HG02571 (cell line): ENCODE measurements around the gene TMEM238L.
"Not testable (repeated sequence)": the region's sequence is repeated elsewhere in the genome, so short reads cannot be mapped to it uniquely, and the experiment has no call there.

Source experiments
- ATAC-seq: cut with Tn5 transposase; IDR thresholded peaks from one replicate; pipeline ENCODE4 v1.9.1; 2021; ENCODE audit warnings: mild to moderate bottlenecking, moderate library complexity; ENCODE audit not compliant: unreplicated experiment

Gene TMEM238L

GRCh38 chr17:10803830-10804475, at the start of gene TMEM238L:
TSS of gene TMEM238L (minus strand) at chr17:10804099. CDS start at chr17:10803963, 136 bp downstream.
- no peak for ATAC-seq

GRCh38 chr17:10846636-10847035, 42.7 kb upstream of the TMEM238L start:
- not testable (repeated sequence) for ATAC-seq

- no peak for ATAC-seq
Observed at GRCh38 chr17:10845388-10845751, 41.5 kb upstream of the TMEM238L start.

GRCh38 chr17:10844621-10845387, 40.9 kb upstream of the TMEM238L start:
- peak; percentile 77 for ATAC-seq

- no peak for ATAC-seq
Observed at GRCh38 chr17:10843811-10844210, 39.9 kb upstream of the TMEM238L start.

- ATAC-seq: no peak
Observed at GRCh38 chr17:10842658-10843057, 38.8 kb upstream of the TMEM238L start.

GRCh38 chr17:10838682-10839081, 34.8 kb upstream of the TMEM238L start:
- ATAC-seq: no peak

- ATAC-seq: no peak
Observed at GRCh38 chr17:10837921-10838320, 34.0 kb upstream of the TMEM238L start, which contains the start of gene PIRT. TSS of gene PIRT (minus strand) at chr17:10838087. CDS start at chr17:10825645, 12,442 bp downstream.

GRCh38 chr17:10836966-10837590, 33.2 kb upstream of the TMEM238L start:
- no peak for ATAC-seq

- ATAC-seq: no peak
Observed at GRCh38 chr17:10836145-10836544, 32.2 kb upstream of the TMEM238L start.

- ATAC-seq: no peak
Observed at GRCh38 chr17:10831696-10832095, 27.8 kb upstream of the TMEM238L start.

- ATAC-seq: no peak
Observed at GRCh38 chr17:10827898-10828552, 24.1 kb upstream of the TMEM238L start.

GRCh38 chr17:10824874-10825273, 21.0 kb upstream of the TMEM238L start:
- no peak for ATAC-seq

GRCh38 chr17:10821770-10822169, 17.9 kb upstream of the TMEM238L start:
- no peak for ATAC-seq

GRCh38 chr17:10821054-10821453, 17.2 kb upstream of the TMEM238L start:
- no peak for ATAC-seq

GRCh38 chr17:10815319-10815718, 11.4 kb upstream of the TMEM238L start:
- ATAC-seq: no peak

- no peak for ATAC-seq
Observed at GRCh38 chr17:10814075-10814474, 10.2 kb upstream of the TMEM238L start.

- ATAC-seq: no peak
Observed at GRCh38 chr17:10812674-10813073, 8.8 kb upstream of the TMEM238L start.

GRCh38 chr17:10809605-10810004, 5.7 kb upstream of the TMEM238L start:
- ATAC-seq: no peak

GRCh38 chr17:10807704-10808128, 3.8 kb upstream of the TMEM238L start:
- no peak for ATAC-seq

- ATAC-seq: no peak
Observed at GRCh38 chr17:10806545-10807262, 2.8 kb upstream of the TMEM238L start.
